Activated CD4-positive, alpha-beta T cell treated with anti-CD3 and anti-CD28 coated beads for 36 hours (primary cell): Measurements from ENCODE around the gene ADAM15. TPM values are rescaled to one million over a fixed set of nuclear protein-coding genes. Genes with fewer than 3 reads are reported as not detected.

Source experiments
- ATAC-seq: fragments of 200-7000 bp; cut with Tn5 transposase; one replicate; pipeline ENCODE4 v1.10.0; 2021; ENCODE audit warnings: mild to moderate bottlenecking, moderate library complexity
- CTCF ChIA-PET: fragments of 350-600 bp; sonication (Branson Sonifier 250); formaldehyde crosslinking; loops from one replicate; lab custom pipeline; 2021; ENCODE audit warnings: antibody characterized with exemption; lab: Charles Lee
- POLR2A ChIA-PET: fragments of 350-600 bp; sonication (Branson Sonifier 250); formaldehyde crosslinking; loops from one replicate; lab custom pipeline; 2021; ENCODE audit warnings: antibody characterized with exemption, inconsistent platforms; lab: Charles Lee
- DNase-seq: peaks from one replicate; pipeline ENCODE4 v3.0.0-alpha.2; 2020
- H3K27ac Mint-ChIP-seq: one replicate; pipeline ENCODE4 v1.8.0; 2021; ENCODE audit warnings: mixed read lengths
- H3K27me3 Mint-ChIP-seq: one replicate; pipeline ENCODE4 v1.8.0; 2021; ENCODE audit warnings: mixed read lengths
- H3K36me3 Mint-ChIP-seq: one replicate; pipeline ENCODE4 v1.8.0; 2021; ENCODE audit warnings: low read depth, mixed read lengths
- H3K4me1 Mint-ChIP-seq: one replicate; pipeline ENCODE4 v1.8.0; 2021; ENCODE audit warnings: mixed read lengths
- H3K4me3 Mint-ChIP-seq: one replicate; pipeline ENCODE4 v1.8.0; 2021; ENCODE audit warnings: mild to moderate bottlenecking, moderate library complexity, mixed read lengths
- H3K9me3 Mint-ChIP-seq: one replicate; pipeline ENCODE4 v1.8.0; 2021; ENCODE audit warnings: low read depth, mixed read lengths
- intact Hi-C, 2 experiments: fragments of 100-400 bp; cut with DNase I in 1 of 2; cut with micrococcal nuclease in 1 of 2; formaldehyde crosslinking; loops; one replicate each; pipeline versions ENCODE4 v1.14.2 to v1.15.1; 2022 to 2024; cut with DNase I, micrococcal nuclease
- total RNA-seq, 2 experiments: library from RNA; stranded (reverse); gene quantifications; one replicate each; pipeline ENCODE4 v1.2.3, GENCODE V29; 2021

Gene ADAM15
- total RNA-seq, 2 experiments from 2014 or later = 42.4 to 48.8 TPM

DNA sequence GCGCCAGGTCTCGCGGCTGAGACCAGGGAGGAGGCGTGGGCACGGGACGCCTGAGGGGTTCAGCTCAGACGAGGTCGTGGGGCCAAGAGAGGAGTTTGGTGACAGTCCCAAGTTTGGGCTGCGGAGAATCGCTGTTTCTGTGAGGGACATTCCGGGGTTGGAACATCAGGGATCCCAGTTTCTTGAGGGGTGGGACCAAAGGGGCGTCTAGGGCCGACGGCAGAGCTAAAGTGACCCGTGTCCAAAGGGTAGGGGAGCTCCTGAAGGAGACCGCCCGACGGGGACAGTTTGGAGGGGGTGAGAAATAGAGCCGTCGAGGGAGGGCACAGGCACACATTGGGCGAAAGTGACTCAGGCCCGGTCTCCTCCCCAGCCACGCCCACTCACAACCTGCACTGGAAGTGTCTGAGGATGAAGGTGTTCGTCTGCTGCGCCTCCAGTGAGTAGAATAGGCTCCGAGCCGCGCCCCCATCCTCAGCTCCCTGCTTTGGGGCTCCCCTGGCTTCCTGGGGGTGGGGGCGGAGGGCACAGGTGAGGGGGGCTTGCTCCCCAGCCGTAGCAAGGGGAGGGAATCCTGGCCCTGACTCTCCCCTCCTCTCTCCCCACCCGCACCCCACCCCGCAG, 34.5 kb downstream of the ADAM15 start:
- H3K4me1 Mint-ChIP-seq = peaks cover 35% of the 10 kb centered on the region
- H3K9me3 Mint-ChIP-seq = no peaks in the 10 kb centered on the region
- H3K27me3 Mint-ChIP-seq = peaks cover 26% of the 10 kb centered on the region
- POLR2A ChIA-PET = interaction anchor here (0.9 to 1.2 kb wide), 4 partner anchors 26 to 110 kb away, joined by 3 to 5 read pairs (median 4); no protein-coding TSS in a partner anchor
- H3K36me3 Mint-ChIP-seq = no peaks in the 10 kb centered on the region
- ATAC-seq = peak; percentile 59
- intact Hi-C loops = loop anchor here (1.0 to 5.0 kb wide), 15 partner anchors 14 to 863 kb away; partner anchors contain the start of genes KRTCAP2 (in 2 of the 2), SLC50A1 (in 2 of the 2), TRIM46 (in 2 of the 2) and ADAM15 (in 1 of the 2)
- peak overlapping the region; percentile 91 for H3K27ac Mint-ChIP-seq
- peak; percentile 92 for DNase-seq
- CTCF ChIA-PET = interaction anchor here (0.5 to 4.8 kb wide), 32 partner anchors 9 to 526 kb away, joined by 3 to 81 read pairs (median 6); partner anchors contain the start of genes ADAM15, EFNA4, FLAD1 and KRTCAP2
- peak overlapping the region; percentile 82 for H3K4me3 Mint-ChIP-seq

- Mint-ChIP-seq H3K9me3 (no peaks in the 10 kb centered on the region), H3K27me3 (peaks cover 23% of the 10 kb centered on the region), H3K27ac (peak overlapping the region; percentile 63), H3K4me1 (peaks cover 33% of the 10 kb centered on the region), H3K36me3 (no peaks in the 10 kb centered on the region), H3K4me3 (peak overlapping the region; percentile 82)
- CTCF ChIA-PET = interaction anchor here (0.7 to 4.8 kb wide), 11 partner anchors 9 to 526 kb away, joined by 3 to 81 read pairs (median 12); partner anchors contain the start of genes EFNA4 and KRTCAP2
- DNase-seq (peak; percentile 90), ATAC-seq (peak; percentile 18)
- POLR2A ChIA-PET = no interaction called here
- intact Hi-C loops = loop anchor here in 1 of 2 experiments (5.0 kb wide), 1 partner anchor 864 kb away; the partner anchor contains the start of gene UBAP2L
Measured at GRCh38 chr1:155086128-155086741, 35.1 kb downstream of the ADAM15 start.

GRCh38 chr1:155086856-155087535, 35.9 kb downstream of the ADAM15 start:
- POLR2A ChIA-PET = no interaction called here
- CTCF ChIA-PET = interaction anchor here (0.7 to 4.8 kb wide), 8 partner anchors 8 to 253 kb away, joined by 3 to 81 read pairs (median 22); partner anchors contain the start of genes EFNA4 and KRTCAP2
- H3K36me3 Mint-ChIP-seq = no peaks in the 10 kb centered on the region
- no peak overlapping the region for H3K27ac Mint-ChIP-seq
- DNase-seq = no peak
- H3K4me1 Mint-ChIP-seq = peaks cover 32% of the 10 kb centered on the region
- ATAC-seq = no peak
- intact Hi-C loops = loop anchor here in 1 of 2 experiments (5.0 kb wide), 1 partner anchor 865 kb away; the partner anchor contains the start of gene UBAP2L
- H3K9me3 Mint-ChIP-seq = no peaks in the 10 kb centered on the region
- H3K27me3 Mint-ChIP-seq = peaks cover 18% of the 10 kb centered on the region
- H3K4me3 Mint-ChIP-seq = no peak overlapping the region

- Mint-ChIP-seq H3K4me3 (no peak overlapping the region), H3K9me3 (no peaks in the 10 kb centered on the region), H3K27ac (no peak overlapping the region), H3K4me1 (peaks cover 6% of the 10 kb centered on the region), H3K36me3 (no peaks in the 10 kb centered on the region), H3K27me3 (peaks cover 6% of the 10 kb centered on the region)
- ATAC-seq (peak; percentile 88), DNase-seq (peak; percentile 90)
- intact Hi-C loops = loop anchor here (1.0 to 5.0 kb wide), 3 partner anchors 36 to 77 kb away; partner anchors contain the start of gene EFNA1 (in 1 of the 2)
- ChIA-PET CTCF (interaction anchor here (0.5 to 5.3 kb wide), 49 partner anchors 9 to 513 kb away, joined by 3 to 72 read pairs (median 4); partner anchors contain the start of genes DPM3, EFNA1, EFNA3 and EFNA4), POLR2A (interaction anchor here (1.5 kb wide), 1 partner anchor 76 kb away, joined by 10 read pairs; no protein-coding TSS in a partner anchor)
Measured at GRCh38 chr1:155091071-155092051, 40.2 kb downstream of the ADAM15 start.

GRCh38 chr1:155092131-155092530, 41.0 kb downstream of the ADAM15 start:
- no peak for DNase-seq
- no peak overlapping the region for H3K4me3 Mint-ChIP-seq
- H3K9me3 Mint-ChIP-seq = no peaks in the 10 kb centered on the region
- no peak overlapping the region for H3K27ac Mint-ChIP-seq
- H3K27me3 Mint-ChIP-seq = peaks cover 6% of the 10 kb centered on the region
- H3K36me3 Mint-ChIP-seq = no peaks in the 10 kb centered on the region
- intact Hi-C loops = loop anchor here in 1 of 2 experiments (5.0 kb wide), 1 partner anchor 35 kb away; the partner anchor contains the start of gene EFNA1
- CTCF ChIA-PET = interaction anchor here (0.7 to 5.3 kb wide), 35 partner anchors 8 to 230 kb away, joined by 3 to 72 read pairs (median 5); partner anchors contain the start of genes DPM3, EFNA1, EFNA3 and EFNA4
- peaks cover 6% of the 10 kb centered on the region for H3K4me1 Mint-ChIP-seq
- no peak for ATAC-seq
- POLR2A ChIA-PET = interaction anchor here (1.5 kb wide), 1 partner anchor 75 kb away, joined by 10 read pairs; no protein-coding TSS in a partner anchor

GRCh38 chr1:155092641-155093040, 41.5 kb downstream of the ADAM15 start:
- ChIA-PET CTCF (interaction anchor here (0.7 to 5.3 kb wide), 6 partner anchors 28 to 129 kb away, joined by 3 to 72 read pairs (median 10); partner anchors contain the start of genes KRTCAP2 and TRIM46), POLR2A (no interaction called here)
- H3K27ac Mint-ChIP-seq = no peak overlapping the region
- H3K27me3 Mint-ChIP-seq = peaks cover 6% of the 10 kb centered on the region
- H3K4me3 Mint-ChIP-seq = no peak overlapping the region
- intact Hi-C loops = loop anchor here in 1 of 2 experiments (5.0 kb wide), 1 partner anchor 35 kb away; the partner anchor contains the start of gene EFNA1
- no peak for ATAC-seq
- peaks cover 6% of the 10 kb centered on the region for H3K4me1 Mint-ChIP-seq
- H3K36me3 Mint-ChIP-seq = no peaks in the 10 kb centered on the region
- no peak for DNase-seq
- H3K9me3 Mint-ChIP-seq = no peaks in the 10 kb centered on the region

DNA sequence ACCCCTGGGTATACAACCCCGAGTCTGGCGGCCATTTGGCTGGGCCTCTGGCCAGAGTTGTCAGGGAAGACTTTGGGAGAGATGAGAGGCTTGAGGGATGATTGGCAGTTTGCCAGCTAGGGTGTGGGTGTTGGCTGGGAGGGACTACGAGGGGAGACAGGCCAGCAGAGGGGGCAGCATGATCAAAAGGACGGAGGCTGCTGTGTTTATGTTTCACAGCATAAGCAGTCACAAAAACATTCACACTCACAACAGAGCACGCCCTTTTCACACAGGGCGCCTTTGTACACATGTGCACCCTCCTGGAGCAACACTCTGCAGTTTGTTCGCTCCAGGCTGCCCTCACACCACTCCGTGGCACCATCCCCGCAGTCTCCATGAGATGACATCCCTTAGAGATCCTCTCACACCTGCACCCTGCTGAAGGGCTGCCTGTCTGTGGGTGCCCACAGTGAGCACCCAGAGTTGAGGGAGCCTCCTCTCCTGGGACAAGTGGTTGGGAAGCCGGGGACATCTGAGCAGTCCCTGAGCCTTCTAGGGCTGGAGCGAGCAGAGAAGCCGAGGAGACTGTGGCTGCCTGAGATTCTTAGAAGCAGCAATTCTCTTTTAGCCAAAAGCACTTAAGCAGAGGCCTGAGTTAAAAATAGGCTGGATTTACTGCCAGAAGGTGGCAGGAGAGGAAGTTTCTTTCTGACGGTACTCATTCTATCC, 43.0 kb downstream of the ADAM15 start:
- H3K4me1 Mint-ChIP-seq = peaks cover 6% of the 10 kb centered on the region
- no peak overlapping the region for H3K27ac Mint-ChIP-seq
- H3K27me3 Mint-ChIP-seq = peaks cover 6% of the 10 kb centered on the region
- ChIA-PET POLR2A (no interaction called here), CTCF (interaction anchor here (0.6 to 2.4 kb wide), 3 partner anchors 73 to 79 kb away, joined by 3 to 20 read pairs (median 12); partner anchors contain the start of gene KRTCAP2)
- H3K9me3 Mint-ChIP-seq = no peaks in the 10 kb centered on the region
- intact Hi-C loops = loop anchor here in 1 of 2 experiments (5.0 kb wide), 1 partner anchor 33 kb away; the partner anchor contains the start of gene EFNA1
- no peak for DNase-seq
- H3K36me3 Mint-ChIP-seq = no peaks in the 10 kb centered on the region
- no peak for ATAC-seq
- no peak overlapping the region for H3K4me3 Mint-ChIP-seq

DNA sequence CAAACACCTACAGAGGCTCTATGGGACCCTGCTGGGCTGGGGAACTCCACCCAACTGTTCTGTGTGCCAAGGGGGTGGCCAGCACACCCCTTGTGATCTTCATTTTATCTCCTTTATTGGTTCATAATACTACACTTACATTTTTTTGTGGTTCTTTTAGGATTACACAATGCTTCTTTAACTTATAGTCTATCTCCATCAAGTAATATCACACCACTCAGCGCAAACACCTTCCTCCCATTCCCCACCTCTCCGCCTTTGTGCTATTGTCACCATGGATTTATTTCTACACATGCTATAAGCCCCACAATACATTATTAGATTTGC, 43.5 kb downstream of the ADAM15 start:
- Mint-ChIP-seq H3K36me3 (no peaks in the 10 kb centered on the region), H3K4me1 (peaks cover 6% of the 10 kb centered on the region), H3K4me3 (no peak overlapping the region), H3K27me3 (peaks cover 6% of the 10 kb centered on the region), H3K27ac (no peak overlapping the region), H3K9me3 (no peaks in the 10 kb centered on the region)
- ATAC-seq (peak; percentile 42), DNase-seq (no peak)
- POLR2A ChIA-PET = no interaction called here
- intact Hi-C loops = loop anchor here in 1 of 2 experiments (5.0 kb wide), 1 partner anchor 33 kb away; the partner anchor contains the start of gene EFNA1
- CTCF ChIA-PET = interaction anchor here (0.7 to 2.4 kb wide), 4 partner anchors 23 to 78 kb away, joined by 3 to 20 read pairs (median 8); partner anchors contain the start of gene KRTCAP2

GRCh38 chr1:155099331-155099730, 48.2 kb downstream of the ADAM15 start:
- H3K4me1 Mint-ChIP-seq = no peaks in the 10 kb centered on the region
- no peak overlapping the region for H3K4me3 Mint-ChIP-seq

More at GRCh38 chr1:155099331-155099730, 48.2 kb downstream of the ADAM15 start:
- Mint-ChIP-seq H3K27me3 (peaks cover 6% of the 10 kb centered on the region), H3K9me3 (no peaks in the 10 kb centered on the region), H3K27ac (no peak overlapping the region), H3K36me3 (no peaks in the 10 kb centered on the region)
- intact Hi-C loops = no loop called here
- DNase-seq = no peak
- POLR2A ChIA-PET = no interaction called here
- CTCF ChIA-PET = interaction anchor here (2.5 kb wide), 1 partner anchor 68 kb away, joined by 20 read pairs; no protein-coding TSS in a partner anchor
- ATAC-seq = no peak
